Skeletal muscle tissue (tissue), 4 donors: ENCODE measurements around the gene ZBP1. TPM values are rescaled to one million over a fixed set of nuclear protein-coding genes. Genes with fewer than 3 reads are reported as not detected.
"Not testable (repeated sequence)": the region's sequence is repeated elsewhere in the genome, so short reads cannot be mapped to it uniquely, and the experiment has no call there.

Experiments used
- H3K27ac ChIP-seq: one replicate; pipeline ENCODE4 v1.7.0; 2013; ENCODE audit warnings: mild to moderate bottlenecking, low read depth, low read length, inconsistent platforms
- H3K27me3 ChIP-seq, 3 donors: one replicate each; pipeline ENCODE4 v1.7.0; 2013; ENCODE audit warnings: low read length in 3 of 3; ENCODE audit not compliant: control insufficient read depth in 3 of 3, insufficient read depth in 3 of 3
- H3K36me3 ChIP-seq, 3 donors: one replicate each; pipeline ENCODE4 v1.7.0; 2013; ENCODE audit warnings: low read length in 3 of 3; ENCODE audit not compliant: control insufficient read depth in 3 of 3, insufficient read depth in 3 of 3
- H3K4me1 ChIP-seq, 3 donors: one replicate each; pipeline ENCODE4 v1.7.0; 2013; ENCODE audit warnings: low read length in 3 of 3, mild to moderate bottlenecking in 3 of 3; ENCODE audit not compliant: control insufficient read depth in 3 of 3, insufficient read depth in 3 of 3
- H3K4me3 ChIP-seq, 3 donors: one replicate each; pipeline ENCODE4 v1.7.0; 2013; ENCODE audit warnings: low read length in 3 of 3
- H3K9ac ChIP-seq, 3 donors: one replicate each; pipeline ENCODE4 v1.7.0; 2013; ENCODE audit warnings: low read length in 3 of 3, mild to moderate bottlenecking in 3 of 3, moderate library complexity in 2 of 3, low read depth in 1 of 3
- H3K9me3 ChIP-seq, 3 donors: one replicate each; pipeline ENCODE4 v1.7.0; 2013; ENCODE audit warnings: low read length in 3 of 3; ENCODE audit not compliant: control insufficient read depth in 3 of 3
- total RNA-seq: library from RNA; depleted of rRNA; stranded (reverse); fragments of >200 nt; gene quantifications from one replicate; pipeline ENCODE4 v1.2.3, GENCODE V29; 2014
- donor health status: Osteomylitis.

The ZBP1 gene
- total RNA-seq, 1 donor from 2014 or later, result under 0.01 TPM

- H3K9ac ChIP-seq, result no peak overlapping the region
- H3K27ac ChIP-seq, result no peak overlapping the region
- H3K27me3 ChIP-seq, result no peaks in the 10 kb centered on the region
- H3K4me3 ChIP-seq, result no peak overlapping the region
- H3K4me1 ChIP-seq, result no peaks in the 10 kb centered on the region
- H3K9me3 ChIP-seq, result peaks cover 0 to 2% (median 0%) of the 10 kb centered on the region in 3 donors
- H3K36me3 ChIP-seq, result no peaks in the 10 kb centered on the region
Observed at GRCh38 chr20:57638895-57639236, 18.6 kb upstream of the ZBP1 start.

- Histone ChIP-seq H3K36me3 (no peaks in the 10 kb centered on the region), H3K27ac (no peak overlapping the region), H3K4me3 (no peak overlapping the region), H3K27me3 (peaks cover 0 to 2% (median under 1%) of the 10 kb centered on the region in 3 donors), H3K4me1 (no peaks in the 10 kb centered on the region), H3K9me3 (peaks cover 0 to under 1% (median 0%) of the 10 kb centered on the region in 3 donors), H3K9ac (no peak overlapping the region)
Observed at GRCh38 chr20:57638173-57638894, 18.1 kb upstream of the ZBP1 start.

- H3K27me3 ChIP-seq, result peaks cover 0 to 7% (median 5%) of the 10 kb centered on the region in 3 donors
- H3K9me3 ChIP-seq, result no peaks in the 10 kb centered on the region
- H3K9ac ChIP-seq, result no peak overlapping the region
- H3K27ac ChIP-seq, result no peak overlapping the region
- no peaks in the 10 kb centered on the region for H3K4me1 ChIP-seq
- no peak overlapping the region for H3K4me3 ChIP-seq
- H3K36me3 ChIP-seq, result no peaks in the 10 kb centered on the region
Observed at GRCh38 chr20:57633945-57634491, 13.8 kb upstream of the ZBP1 start.

- Histone ChIP-seq H3K36me3 (no peaks in the 10 kb centered on the region), H3K4me3 (no peak overlapping the region), H3K27ac (no peak overlapping the region), H3K9me3 (no peaks in the 10 kb centered on the region), H3K27me3 (peaks cover 0 to 7% (median 5%) of the 10 kb centered on the region in 3 donors), H3K9ac (no peak overlapping the region), H3K4me1 (peaks cover 7 to 8% (median 8%) of the 10 kb centered on the region in 3 donors)
Observed at GRCh38 chr20:57632286-57632685, 12.1 kb upstream of the ZBP1 start.

- Histone ChIP-seq H3K9me3 (peaks cover 0 to 3% (median under 1%) of the 10 kb centered on the region in 3 donors), H3K9ac (no peak overlapping the region), H3K27me3 (peaks cover 0 to 7% (median 5%) of the 10 kb centered on the region in 3 donors), H3K4me1 (peaks cover 8 to 10% (median 9%) of the 10 kb centered on the region in 3 donors), H3K36me3 (no peaks in the 10 kb centered on the region), H3K4me3 (no peak overlapping the region), H3K27ac (no peak overlapping the region)
Observed at GRCh38 chr20:57630061-57630460, 9.8 kb upstream of the ZBP1 start.

GRCh38 chr20:57629491-57629901 lies 9.3 kb upstream of the ZBP1 start:
- not testable (repeated sequence) for H3K4me1 ChIP-seq, H3K4me3 ChIP-seq, H3K9ac ChIP-seq, H3K9me3 ChIP-seq, H3K27me3 ChIP-seq, H3K27ac ChIP-seq, H3K36me3 ChIP-seq

GRCh38 chr20:57628962-57629308 lies 8.7 kb upstream of the ZBP1 start:
- H3K4me1 ChIP-seq, H3K9me3 ChIP-seq, H3K27me3 ChIP-seq, H3K9ac ChIP-seq, H3K4me3 ChIP-seq, H3K36me3 ChIP-seq: not testable (repeated sequence)
- H3K27ac ChIP-seq, result peak overlapping the region; percentile 50

GRCh38 chr20:57628047-57628961 lies 8.1 kb upstream of the ZBP1 start:
- H3K4me1 ChIP-seq, result peaks cover 8 to 10% (median 9%) of the 10 kb centered on the region in 3 donors
- no peaks in the 10 kb centered on the region for H3K36me3 ChIP-seq
- peak overlapping the region in 1 of 3 donors; percentile 29 for H3K4me3 ChIP-seq
- H3K27me3 ChIP-seq, result peaks cover 0 to 5% (median 4%) of the 10 kb centered on the region in 3 donors
- peaks cover 0 to 8% (median 4%) of the 10 kb centered on the region in 3 donors for H3K9me3 ChIP-seq
- H3K27ac ChIP-seq, result peak overlapping the region; percentile 50
- H3K9ac ChIP-seq, result peak overlapping the region in 1 of 3 donors; percentile 45

GRCh38 chr20:57627339-57627738 lies 7.1 kb upstream of the ZBP1 start:
- Histone ChIP-seq H3K36me3 (no peaks in the 10 kb centered on the region), H3K9me3 (peaks cover 0 to 8% (median 4%) of the 10 kb centered on the region in 3 donors), H3K4me1 (peaks cover 8 to 10% (median 9%) of the 10 kb centered on the region in 3 donors), H3K4me3 (no peak overlapping the region), H3K27ac (peak overlapping the region; percentile 42), H3K27me3 (peaks cover 3 to 6% (median 3%) of the 10 kb centered on the region in 3 donors), H3K9ac (no peak overlapping the region)
